ENCODE data around the gene UCK2.

- TF ChIP-seq CTCF (IDR thresholded peaks at IDR 0.05) (no peak), EZH2 (IDR thresholded peaks at IDR 0.05; ENCODE audit: borderline replicate concordance, insufficient read depth, low read depth, low read length, poor library complexity, severe bottlenecking) (no peak)
These were observed 26.9 kb downstream of the UCK2 start for GRCh38 chr1:165854101-165854845.

Measured in B cell (primary cell).